NT2/D1 (cell line): ENCODE measurements around the gene IFIT1.

Experiments
- SUZ12 ChIP-seq: IDR thresholded peaks from 2 replicates; pipeline ENCODE4 v1.6.1; 2011; ENCODE audit not compliant: insufficient read length, insufficient read depth; ENCODE audit errors: extremely low read depth
- ZNF274 ChIP-seq: IDR thresholded peaks from 2 replicates; pipeline ENCODE4 v1.6.1; 2011; ENCODE audit warnings: mild to moderate bottlenecking, low read depth, low read length

DNA sequence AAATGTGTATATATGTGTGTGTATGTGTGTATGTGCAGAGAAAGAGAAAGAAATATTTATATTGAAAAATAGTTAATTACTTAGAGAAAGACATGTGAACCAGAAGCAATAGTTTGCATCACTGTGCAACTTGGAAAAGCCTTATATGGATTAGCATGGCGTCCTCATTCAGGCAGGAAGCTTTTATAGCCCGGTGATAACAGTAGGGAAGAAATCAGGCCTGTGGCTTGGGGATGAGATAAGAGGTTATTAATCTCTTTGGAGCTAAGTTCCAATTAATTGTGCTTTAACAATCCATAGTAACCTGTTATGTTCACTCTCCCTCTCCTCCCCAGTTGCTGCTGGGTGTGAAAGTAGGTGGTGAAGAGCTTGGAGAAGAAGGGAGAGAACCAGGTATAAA is 58.5 kb downstream of the IFIT1 start:
- TF ChIP-seq SUZ12, result no peak
- no peak for TF ChIP-seq ZNF274
